Stimulated activated effector memory CD8-positive, alpha-beta T cell treated with anti-CD3 and anti-CD28 coated beads, Interleukin-12 subunit alpha, Interleukin-12 subunit beta, amount 100 ng/mL, for 72 hours (primary cell): ENCODE data around the gene MCFD2.
A peak's percentile ranks its signal among the peaks of the same experiment; 100 is the strongest.
"Not testable (repeated sequence)": the region's sequence is repeated elsewhere in the genome, so short reads cannot be mapped to it uniquely, and the experiment has no call there.

Experiments
- ATAC-seq: fragments of 150-1000 bp; cut with Tn5 transposase; 2 replicates; pipeline ENCODE4 v1.10.0; 2021
- DNase-seq, 2 donors: peaks; one replicate each; pipeline ENCODE4 v3.0.0; 2021 to 2022; ENCODE audit warnings: low spot score in 2 of 2
- H3K27ac Mint-ChIP-seq: one replicate; pipeline ENCODE4 v1.8.0; 2022; ENCODE audit warnings: mild to moderate bottlenecking, mixed read lengths
- H3K36me3 Mint-ChIP-seq: one replicate; pipeline ENCODE4 v1.8.0; 2022; ENCODE audit warnings: mild to moderate bottlenecking, mixed read lengths
- H3K4me1 Mint-ChIP-seq: one replicate; pipeline ENCODE4 v1.8.0; 2022; ENCODE audit warnings: mixed read lengths
- H3K4me3 Mint-ChIP-seq: one replicate; pipeline ENCODE4 v1.8.0; 2022; ENCODE audit warnings: mild to moderate bottlenecking, mixed read lengths
- H3K9me3 Mint-ChIP-seq: one replicate; pipeline ENCODE4 v1.8.0; 2022; ENCODE audit warnings: mixed read lengths

MCFD2 gene

DNA sequence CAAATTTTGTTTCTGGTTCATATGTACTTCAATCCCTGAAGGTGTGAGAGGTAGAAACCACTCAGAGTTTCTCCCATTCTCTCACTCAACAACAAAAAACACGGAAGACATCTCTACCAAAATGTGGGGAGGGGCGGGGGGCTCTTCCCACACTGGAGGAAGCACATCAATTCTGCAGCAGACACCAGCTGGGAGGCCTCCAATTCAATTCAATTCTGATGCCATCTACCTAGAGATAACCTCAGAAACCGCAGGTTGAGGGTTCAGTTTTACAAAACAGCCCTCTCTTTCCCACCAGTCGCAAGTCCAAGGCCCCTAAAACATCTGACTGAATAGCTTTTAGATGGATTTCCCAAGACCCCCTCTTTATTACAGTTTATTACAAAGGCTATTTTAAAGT, 7.0 kb upstream of the MCFD2 start:
- no peak overlapping the region for H3K4me3 Mint-ChIP-seq
- no peak for ATAC-seq
- H3K4me1 Mint-ChIP-seq, result peaks cover 28% of the 10 kb centered on the region
- no peak for DNase-seq
- no peaks in the 10 kb centered on the region for H3K36me3 Mint-ChIP-seq
- H3K9me3 Mint-ChIP-seq, result peaks cover 11% of the 10 kb centered on the region
- H3K27ac Mint-ChIP-seq, result no peak overlapping the region

DNA sequence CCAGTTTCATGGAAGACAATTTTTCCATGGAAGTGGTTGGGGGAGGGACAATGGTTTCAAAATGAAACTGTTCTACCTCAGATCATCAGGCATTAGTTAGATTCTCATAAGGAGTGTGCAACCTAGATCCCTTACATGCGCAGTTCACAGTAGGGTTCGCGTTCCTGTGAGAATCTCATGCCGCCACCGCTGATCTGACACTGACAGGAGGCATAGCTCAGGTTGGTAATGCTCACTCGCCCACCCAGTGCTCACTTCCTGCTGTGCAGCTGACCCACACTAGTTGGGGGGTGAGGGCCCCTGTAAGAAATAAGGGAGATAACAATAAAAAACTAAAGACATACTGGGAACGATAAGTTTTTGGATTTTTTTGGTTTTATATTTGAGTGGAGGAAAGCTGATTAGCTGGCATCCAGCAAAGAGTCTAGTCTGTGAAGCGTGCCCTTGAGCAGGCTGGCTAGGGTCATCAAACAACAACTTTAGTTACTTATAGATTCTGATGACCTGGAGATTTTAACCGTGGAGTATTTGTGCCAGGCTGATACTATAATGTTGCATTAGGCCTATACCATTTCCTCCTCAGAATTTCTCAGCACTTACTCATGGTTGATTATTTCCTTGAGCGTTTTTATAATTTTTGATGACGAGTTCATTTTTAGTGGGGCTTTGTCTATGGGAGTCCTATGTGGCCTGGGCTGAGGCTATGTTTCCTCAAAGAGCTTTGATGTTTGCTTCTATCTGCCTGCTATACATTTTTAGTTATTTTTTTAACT, 6.3 kb upstream of the MCFD2 start:
- H3K27ac Mint-ChIP-seq, result no peak overlapping the region
- peaks cover 35% of the 10 kb centered on the region for H3K4me1 Mint-ChIP-seq
- no peak for ATAC-seq
- H3K4me3 Mint-ChIP-seq, result no peak overlapping the region
- no peak for DNase-seq
- H3K36me3 Mint-ChIP-seq, result no peaks in the 10 kb centered on the region
- H3K9me3 Mint-ChIP-seq, result peaks cover 8% of the 10 kb centered on the region

GRCh38 chr2:46917628-46918027, 2.0 kb upstream of the MCFD2 start:
- Mint-ChIP-seq H3K9me3 (no peaks in the 10 kb centered on the region), H3K4me1 (peaks cover 42% of the 10 kb centered on the region), H3K4me3 (peak overlapping the region; percentile 79), H3K27ac (no peak overlapping the region), H3K36me3 (peaks cover 2% of the 10 kb centered on the region)
- ATAC-seq (no peak), DNase-seq (no peak)

DNA sequence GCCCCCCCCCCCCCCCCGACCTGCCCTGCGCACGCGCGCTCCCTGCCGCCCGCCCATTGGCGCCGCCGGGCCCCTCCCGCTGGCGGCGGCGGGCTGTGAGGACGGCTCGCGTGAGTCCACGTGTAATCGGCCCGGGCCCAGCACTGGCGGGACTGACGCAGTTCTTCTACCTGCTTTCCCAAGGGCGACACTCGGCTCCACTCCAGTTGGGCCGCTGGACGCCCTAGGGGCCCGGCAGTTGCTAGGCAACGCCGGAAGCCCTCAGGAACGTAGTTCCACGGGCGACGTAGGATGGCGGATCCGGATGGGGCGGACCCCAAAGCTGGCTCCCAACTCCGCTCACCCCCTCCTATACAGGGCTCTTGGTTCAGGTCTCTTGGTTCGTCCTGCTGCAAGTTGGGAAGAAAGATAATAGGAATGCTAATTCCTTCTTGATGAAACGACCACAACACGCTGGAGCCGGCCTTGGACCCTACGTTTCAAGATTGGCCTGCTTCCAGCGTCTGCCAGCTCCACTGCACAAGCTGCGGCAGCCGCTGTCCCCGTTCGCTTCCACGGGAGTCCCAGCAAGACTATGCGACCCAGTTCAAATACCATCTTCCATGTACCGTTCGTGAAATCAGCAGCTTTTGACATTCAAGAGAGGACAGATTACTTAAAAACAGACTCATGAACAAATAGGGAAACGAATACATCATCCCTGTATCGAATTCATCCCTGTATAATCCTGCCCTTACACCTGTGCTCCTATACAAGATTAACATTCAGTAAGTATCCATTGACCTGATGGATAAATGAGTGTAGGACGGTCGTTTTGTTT, 415 bp upstream of the MCFD2 start:
- ATAC-seq (peak; percentile 94), DNase-seq (peak; percentile 70 to 92)
- Mint-ChIP-seq H3K4me3 (peak overlapping the region; percentile 79), H3K4me1 (peaks cover 34% of the 10 kb centered on the region), H3K27ac (peak overlapping the region; percentile 89), H3K9me3 (no peaks in the 10 kb centered on the region), H3K36me3 (peaks cover 16% of the 10 kb centered on the region)

DNA sequence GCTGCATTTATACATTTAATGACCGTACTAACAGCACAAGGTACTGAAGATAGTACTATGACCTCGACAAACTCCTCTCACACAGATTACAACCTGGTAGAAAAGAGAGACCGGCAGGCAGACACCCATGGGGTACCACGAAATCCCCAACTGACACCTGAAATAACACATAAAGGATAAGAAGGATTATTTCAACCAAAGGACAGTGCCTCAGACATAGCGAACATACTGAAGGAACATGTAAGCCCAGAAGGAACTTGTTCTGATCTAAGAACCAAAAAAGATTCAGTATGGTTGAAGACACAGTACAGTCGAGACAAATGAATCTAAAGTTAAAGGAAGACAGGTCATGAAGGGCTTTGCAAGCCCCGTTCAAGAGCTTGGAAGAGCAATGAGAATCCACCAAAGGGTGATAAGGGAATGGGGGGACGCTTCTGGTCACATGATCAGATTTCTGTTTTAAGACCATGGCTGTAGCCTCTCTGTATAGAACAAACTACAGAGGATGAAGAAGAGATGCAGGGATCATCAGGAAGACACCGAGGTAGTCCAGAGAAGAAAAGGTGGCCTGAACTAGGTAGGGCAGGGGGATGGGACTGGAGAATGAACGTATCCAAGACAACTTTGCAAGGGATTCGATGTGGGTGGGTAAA, 902 bp downstream of the MCFD2 start:
- peaks cover 41% of the 10 kb centered on the region for H3K4me1 Mint-ChIP-seq
- H3K4me3 Mint-ChIP-seq, result peak overlapping the region; percentile 79
- H3K36me3 Mint-ChIP-seq, result peaks cover 21% of the 10 kb centered on the region
- H3K27ac Mint-ChIP-seq, result peak overlapping the region; percentile 89
- no peak for DNase-seq
- no peaks in the 10 kb centered on the region for H3K9me3 Mint-ChIP-seq
- ATAC-seq, result no peak

GRCh38 chr2:46913471-46914381, 1.9 kb downstream of the MCFD2 start:
- Mint-ChIP-seq H3K27ac (peak overlapping the region; percentile 89), H3K36me3 (peaks cover 31% of the 10 kb centered on the region), H3K9me3 (no peaks in the 10 kb centered on the region), H3K4me3 (peak overlapping the region; percentile 79), H3K4me1 (peaks cover 50% of the 10 kb centered on the region)
- DNase-seq, result no peak
- no peak for ATAC-seq

DNA sequence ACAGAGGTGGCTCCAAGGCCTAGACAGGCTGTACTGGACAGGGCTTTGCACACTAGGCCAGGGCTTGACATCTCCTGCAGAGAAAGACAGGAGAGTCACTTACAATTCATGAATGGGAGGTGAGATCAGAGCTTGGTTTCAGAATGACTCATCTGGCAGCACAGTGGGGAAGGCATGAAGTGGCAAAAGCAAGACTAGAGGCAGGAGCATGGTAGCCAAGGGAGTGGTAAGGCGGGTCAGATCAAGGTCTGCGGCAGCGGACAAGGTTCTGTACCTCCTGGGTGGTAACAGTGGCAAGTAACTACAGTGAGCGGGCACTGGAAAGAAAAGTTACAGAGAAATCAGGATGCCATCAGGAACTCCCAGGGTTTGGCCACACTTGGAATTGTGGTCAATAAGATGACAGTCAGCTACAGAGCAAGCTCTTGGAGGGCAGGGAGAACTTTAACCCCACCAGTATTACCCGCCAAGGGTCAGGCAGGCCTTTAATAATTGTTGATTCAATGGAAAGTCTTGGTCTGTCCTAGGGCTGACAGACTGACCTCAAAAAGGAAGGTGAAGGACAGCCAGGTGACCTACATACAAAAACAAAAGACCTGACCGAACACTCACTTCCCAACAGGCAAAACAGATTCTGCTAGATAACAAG, 5.7 kb downstream of the MCFD2 start:
- no peak overlapping the region for H3K4me3 Mint-ChIP-seq
- ATAC-seq, result peak; percentile 99

DNA sequence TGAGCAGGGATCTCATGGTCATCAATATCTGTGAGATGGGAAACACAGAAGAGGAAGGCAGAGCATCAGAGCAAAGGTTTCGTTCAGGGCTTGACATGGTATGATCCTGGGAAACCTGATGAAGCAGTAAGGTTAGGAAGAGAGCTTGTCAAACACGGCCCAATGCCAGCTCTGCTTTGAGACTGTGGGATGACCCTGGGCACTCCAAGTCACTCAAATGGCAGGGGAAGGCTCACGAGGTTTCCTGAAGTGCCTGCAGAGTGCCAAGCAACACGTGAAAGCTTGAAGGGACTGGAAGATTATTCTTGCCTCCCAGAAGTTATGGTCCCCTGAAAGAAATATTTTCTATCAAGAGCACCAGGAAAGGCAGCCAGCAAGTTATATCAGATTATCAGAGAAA, 6.5 kb downstream of the MCFD2 start:
- H3K36me3 Mint-ChIP-seq, result peaks cover 77% of the 10 kb centered on the region
- no peak for ATAC-seq
- no peak overlapping the region for H3K27ac Mint-ChIP-seq
- no peak for DNase-seq
- H3K4me3 Mint-ChIP-seq, result no peak overlapping the region
- peaks cover 28% of the 10 kb centered on the region for H3K4me1 Mint-ChIP-seq
- no peaks in the 10 kb centered on the region for H3K9me3 Mint-ChIP-seq

More for the DNA sequence above, 5.7 kb downstream of the MCFD2 start:
- DNase-seq, result peak; percentile 9 to 66
- H3K36me3 Mint-ChIP-seq, result peaks cover 70% of the 10 kb centered on the region
- H3K4me1 Mint-ChIP-seq, result peaks cover 35% of the 10 kb centered on the region
- peak overlapping the region; percentile 9 for H3K27ac Mint-ChIP-seq
- no peaks in the 10 kb centered on the region for H3K9me3 Mint-ChIP-seq

- not testable (repeated sequence) for H3K4me3 Mint-ChIP-seq, H3K9me3 Mint-ChIP-seq, ATAC-seq, DNase-seq, H3K27ac Mint-ChIP-seq
- Mint-ChIP-seq H3K36me3 (peaks cover 71% of the 10 kb centered on the region), H3K4me1 (peaks cover 18% of the 10 kb centered on the region)
These were observed 10.5 kb downstream of the MCFD2 start for GRCh38 chr2:46904908-46905678.

- not testable (repeated sequence) for H3K4me3 Mint-ChIP-seq, ATAC-seq, DNase-seq, H3K4me1 Mint-ChIP-seq, H3K9me3 Mint-ChIP-seq, H3K27ac Mint-ChIP-seq
- H3K36me3 Mint-ChIP-seq, result peaks cover 50% of the 10 kb centered on the region
These were observed 12.6 kb downstream of the MCFD2 start for GRCh38 chr2:46902980-46903379.

- ATAC-seq (no peak), DNase-seq (no peak)
- Mint-ChIP-seq H3K4me3 (no peak overlapping the region), H3K9me3 (no peaks in the 10 kb centered on the region), H3K27ac (no peak overlapping the region), H3K36me3 (peaks cover 45% of the 10 kb centered on the region), H3K4me1 (no peaks in the 10 kb centered on the region)
These were observed 13.1 kb downstream of the MCFD2 start for GRCh38 chr2:46902465-46902864.

GRCh38 chr2:46901611-46902010, 14.0 kb downstream of the MCFD2 start:
- no peak overlapping the region for H3K27ac Mint-ChIP-seq
- H3K36me3 Mint-ChIP-seq, result peaks cover 36% of the 10 kb centered on the region
- H3K9me3 Mint-ChIP-seq, result no peaks in the 10 kb centered on the region
- H3K4me1 Mint-ChIP-seq, result no peaks in the 10 kb centered on the region
- ATAC-seq (no peak), DNase-seq (no peak)
- no peak overlapping the region for H3K4me3 Mint-ChIP-seq

DNA sequence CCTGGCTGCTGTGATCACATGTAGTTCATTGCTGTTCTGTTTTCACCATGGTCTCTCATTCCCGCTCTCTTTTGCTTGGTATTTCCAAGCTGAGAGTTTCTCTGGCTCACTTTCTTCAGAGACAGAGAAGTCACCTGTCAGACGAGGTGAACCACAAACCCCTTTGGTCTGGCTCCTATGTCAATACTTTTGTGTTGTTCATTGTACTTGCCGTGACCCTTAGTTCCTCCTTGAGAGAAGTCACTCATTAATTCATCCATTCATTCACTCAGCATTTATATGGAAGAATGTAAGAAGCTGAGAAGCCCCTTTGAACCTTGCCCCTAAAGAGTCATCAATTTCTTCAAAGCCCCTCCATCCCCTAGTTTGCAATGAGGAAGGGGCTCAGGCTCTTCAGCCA, 15.2 kb downstream of the MCFD2 start:
- H3K4me3 Mint-ChIP-seq, result no peak overlapping the region
- DNase-seq, result no peak
- peaks cover 24% of the 10 kb centered on the region for H3K36me3 Mint-ChIP-seq
- no peaks in the 10 kb centered on the region for H3K4me1 Mint-ChIP-seq
- no peaks in the 10 kb centered on the region for H3K9me3 Mint-ChIP-seq
- ATAC-seq, result no peak
- no peak overlapping the region for H3K27ac Mint-ChIP-seq

GRCh38 chr2:46899053-46899452, 16.6 kb downstream of the MCFD2 start:
- Mint-ChIP-seq H3K36me3 (peaks cover 11% of the 10 kb centered on the region), H3K27ac (no peak overlapping the region), H3K4me1 (no peaks in the 10 kb centered on the region), H3K9me3 (no peaks in the 10 kb centered on the region), H3K4me3 (no peak overlapping the region)
- DNase-seq (no peak), ATAC-seq (no peak)
